OCI-LY7 (cell line): ENCODE results near the gene CPEB1. TPM values are rescaled to one million over a fixed set of nuclear protein-coding genes. Genes with fewer than 3 reads are reported as not detected.

ENCODE experiments used
- BruUV-seq: library from RNA; stranded (reverse); fragments of 400-500 nt; replicated peaks from 2 replicates; lab custom pipeline; 2021; lab: Mats Ljungman, UMichigan
- CTCF ChIA-PET: fragments of 300-600 bp; sonication (Branson Sonifier 250); formaldehyde crosslinking; loops from one replicate; lab custom pipeline; 2022; ENCODE audit warnings: antibody characterized with exemption; ENCODE audit not compliant: unreplicated experiment; lab: Charles Lee
- POLR2A ChIA-PET: fragments of 300-600 bp; sonication (Branson Sonifier 250); formaldehyde crosslinking; loops from one replicate; lab custom pipeline; 2022; ENCODE audit warnings: antibody characterized with exemption; lab: Charles Lee
- DNase-seq: peaks from one replicate; pipeline ENCODE4 v3.0.0-alpha.2; 2015; ENCODE audit warnings: low spot score
- H2AFZ ChIP-seq: fragments of 200-600 bp; sonication (generic), shearing (Covaris generic); 2 replicates; pipeline ENCODE4 v1.6.1; 2014; ENCODE audit warnings: mild to moderate bottlenecking, antibody characterized with exemption, low read length, moderate library complexity
- H3K27ac ChIP-seq: fragments of 200-600 bp; sonication (generic); 2 replicates; pipeline ENCODE4 v1.5.1; 2014; ENCODE audit warnings: mixed run types, low read depth, mild to moderate bottlenecking, moderate library complexity, low read length, inconsistent platforms; ENCODE audit not compliant: poor library complexity, severe bottlenecking
- H3K36me3 ChIP-seq: fragments of 200-600 bp; sonication (generic); 2 replicates; pipeline ENCODE4 v1.6.1; 2014; ENCODE audit warnings: mild to moderate bottlenecking, antibody characterized with exemption, low read length, moderate library complexity, mixed read lengths; ENCODE audit not compliant: insufficient read depth
- H3K4me1 ChIP-seq: fragments of 200-600 bp; sonication (generic); 2 replicates; pipeline ENCODE4 v1.5.1; 2014; ENCODE audit warnings: mild to moderate bottlenecking, low read length; ENCODE audit not compliant: insufficient read depth, poor library complexity, severe bottlenecking
- H3K4me2 ChIP-seq: fragments of 200-600 bp; sonication (generic); 2 replicates; pipeline ENCODE4 v1.6.1; 2014; ENCODE audit warnings: mild to moderate bottlenecking, low read length
- H3K4me3 ChIP-seq: fragments of 200-600 bp; sonication (generic); 2 replicates; pipeline ENCODE4 v1.5.1; 2014; ENCODE audit warnings: mild to moderate bottlenecking, low read depth, low read length; ENCODE audit not compliant: poor library complexity, severe bottlenecking
- H3K79me2 ChIP-seq: fragments of 200-600 bp; sonication (generic); 2 replicates; pipeline ENCODE4 v1.6.1; 2016; ENCODE audit warnings: low read depth, mild to moderate bottlenecking, low read length, moderate library complexity, mixed read lengths; ENCODE audit not compliant: insufficient read depth
- H3K9me2 ChIP-seq: fragments of 200-600 bp; sonication (generic); 2 replicates; pipeline ENCODE4 v1.6.1; 2016; ENCODE audit warnings: mild to moderate bottlenecking, low read length, mixed read lengths; ENCODE audit not compliant: insufficient read depth
- H3K9me3 ChIP-seq: fragments of 200-600 bp; sonication (generic); 2 replicates; pipeline ENCODE4 v1.6.1; 2014; ENCODE audit warnings: mild to moderate bottlenecking, mixed run types, low read length, mixed read lengths
- H4K20me1 ChIP-seq: fragments of 200-600 bp; sonication (generic); 2 replicates; pipeline ENCODE4 v1.6.1; 2014; ENCODE audit warnings: mild to moderate bottlenecking, antibody characterized with exemption, low read length, moderate library complexity, mixed read lengths; ENCODE audit not compliant: insufficient read depth
- CTCF ChIP-seq: fragments of 200-600 bp; sonication (generic); conservative IDR thresholded peaks from 2 replicates; pipeline ENCODE4 v1.5.1; 2014; ENCODE audit warnings: mild to moderate bottlenecking, antibody characterized with exemption, low read length, moderate library complexity, mixed read lengths
- EZH2phosphoT487 ChIP-seq: fragments of 200-600 bp; sonication (generic); IDR thresholded peaks from 2 replicates; pipeline ENCODE4 v1.6.1; 2018; ENCODE audit warnings: low read depth, borderline replicate concordance, mild to moderate bottlenecking, mixed run types, antibody characterized with exemption, low read length, moderate library complexity, mixed read lengths
- intact Hi-C: fragments of 100-400 bp; cut with micrococcal nuclease; formaldehyde crosslinking; loops from one replicate; pipeline ENCODE4 v1.10.0; 2022; ENCODE audit not compliant: unreplicated experiment
- total RNA-seq, 2 experiments: library from RNA; depleted of rRNA in 1 of 2; stranded (reverse); fragments of >200 nt in 1 of 2; shearing (Covaris generic) in 1 of 2; gene quantifications; 2 replicates each; pipeline ENCODE4 v1.2.3, GENCODE V29; 2014 to 2022

CPEB1 gene
- total RNA-seq, 2 experiments from 2014 or later, result not detected

- intact Hi-C loops, result no loop called here
- no peak for TF ChIP-seq CTCF
- no peak for TF ChIP-seq EZH2phosphoT487
- Histone ChIP-seq H3K36me3 (no peaks in the 10 kb centered on the region), H3K9me2 (no peaks in the 10 kb centered on the region), H3K9me3 (no peaks in the 10 kb centered on the region), H3K4me2 (no peak overlapping the region), H2AFZ (no peak overlapping the region), H3K4me3 (no peak overlapping the region), H3K79me2 (no peaks in the 10 kb centered on the region), H4K20me1 (no peaks in the 10 kb centered on the region), H3K4me1 (no peaks in the 10 kb centered on the region), H3K27ac (no peak overlapping the region)
- no TSS peak for BruUV-seq
- DNase-seq, result no peak
- ChIA-PET POLR2A (no interaction called here), CTCF (no interaction called here)
Observed at GRCh38 chr15:82677720-82678323, 30.7 kb upstream of the CPEB1 start.

- no TSS peak for BruUV-seq
- Histone ChIP-seq H3K4me2 (no peak overlapping the region), H3K36me3 (no peaks in the 10 kb centered on the region), H4K20me1 (no peaks in the 10 kb centered on the region), H3K4me3 (no peak overlapping the region), H3K79me2 (no peaks in the 10 kb centered on the region), H3K27ac (no peak overlapping the region), H3K9me2 (no peaks in the 10 kb centered on the region), H3K9me3 (no peaks in the 10 kb centered on the region), H2AFZ (no peak overlapping the region), H3K4me1 (no peaks in the 10 kb centered on the region)
- ChIA-PET POLR2A (no interaction called here), CTCF (no interaction called here)
- intact Hi-C loops, result no loop called here
- no peak for DNase-seq
- no peak for TF ChIP-seq CTCF
- no peak for TF ChIP-seq EZH2phosphoT487
Observed at GRCh38 chr15:82674873-82675272, 27.7 kb upstream of the CPEB1 start.

- Histone ChIP-seq H3K4me1 (no peaks in the 10 kb centered on the region), H4K20me1 (no peaks in the 10 kb centered on the region), H3K27ac (no peak overlapping the region), H2AFZ (no peak overlapping the region), H3K36me3 (no peaks in the 10 kb centered on the region), H3K4me3 (no peak overlapping the region), H3K4me2 (no peak overlapping the region), H3K79me2 (no peaks in the 10 kb centered on the region), H3K9me3 (no peaks in the 10 kb centered on the region), H3K9me2 (no peaks in the 10 kb centered on the region)
- TF ChIP-seq EZH2phosphoT487 (no peak), CTCF (no peak)
- no TSS peak for BruUV-seq
- ChIA-PET CTCF (no interaction called here), POLR2A (no interaction called here)
- DNase-seq, result no peak
- intact Hi-C loops, result no loop called here
Observed at GRCh38 chr15:82670699-82671098, 23.5 kb upstream of the CPEB1 start.
